Measurements from ENCODE around the gene ADAMTS17.

ADAMTS17 gene

GRCh38 chr15:100057281-100057680 lies 284.5 kb downstream of the ADAMTS17 start:
- Mint-ChIP-seq H3K27me3 (ENCODE audit: low read depth) (peaks cover 15% of the 10 kb centered on the region), H3K36me3 (ENCODE audit: low read depth) (no peaks in the 10 kb centered on the region), H3K4me3 (no peak overlapping the region), H3K4me1 (peaks cover 33% of the 10 kb centered on the region), H3K27ac (no peak overlapping the region), H3K9me3 (no peaks in the 10 kb centered on the region)
- TF ChIP-seq CTCF (IDR thresholded peaks at IDR 0.05; ENCODE audit: unreplicated experiment in 3 of 3): no peak

- H3K9me3 Mint-ChIP-seq: no peaks in the 10 kb centered on the region
- H3K36me3 Mint-ChIP-seq (ENCODE audit: low read depth): no peaks in the 10 kb centered on the region
- peaks cover 26% of the 10 kb centered on the region for H3K4me1 Mint-ChIP-seq
- no peak for TF ChIP-seq CTCF (IDR thresholded peaks at IDR 0.05; ENCODE audit: unreplicated experiment in 3 of 3)
- peaks cover 21% of the 10 kb centered on the region for H3K27me3 Mint-ChIP-seq (ENCODE audit: low read depth)
- no peak overlapping the region for H3K27ac Mint-ChIP-seq
- H3K4me3 Mint-ChIP-seq: no peak overlapping the region
Observed at GRCh38 chr15:100056411-100057072, 285.2 kb downstream of the ADAMTS17 start.

- TF ChIP-seq CTCF (IDR thresholded peaks at IDR 0.05; ENCODE audit: unreplicated experiment in 3 of 3): no peak
- H3K4me3 Mint-ChIP-seq: no peak overlapping the region
- peaks cover 22% of the 10 kb centered on the region for H3K4me1 Mint-ChIP-seq
- H3K27ac Mint-ChIP-seq: no peak overlapping the region
- H3K9me3 Mint-ChIP-seq: no peaks in the 10 kb centered on the region
- H3K36me3 Mint-ChIP-seq (ENCODE audit: low read depth): no peaks in the 10 kb centered on the region
- H3K27me3 Mint-ChIP-seq (ENCODE audit: low read depth): peaks cover 24% of the 10 kb centered on the region
Observed at GRCh38 chr15:100055821-100056220, 286.0 kb downstream of the ADAMTS17 start.

GRCh38 chr15:100054539-100054938 lies 287.2 kb downstream of the ADAMTS17 start:
- no peak overlapping the region for H3K27ac Mint-ChIP-seq
- H3K4me1 Mint-ChIP-seq: peaks cover 10% of the 10 kb centered on the region
- H3K9me3 Mint-ChIP-seq: no peaks in the 10 kb centered on the region
- TF ChIP-seq CTCF (IDR thresholded peaks at IDR 0.05; ENCODE audit: unreplicated experiment in 3 of 3): no peak
- H3K27me3 Mint-ChIP-seq (ENCODE audit: low read depth): peaks cover 24% of the 10 kb centered on the region
- no peak overlapping the region for H3K4me3 Mint-ChIP-seq
- H3K36me3 Mint-ChIP-seq (ENCODE audit: low read depth): no peaks in the 10 kb centered on the region

- Mint-ChIP-seq H3K4me3 (no peak overlapping the region), H3K4me1 (peaks cover 10% of the 10 kb centered on the region)
- TF ChIP-seq CTCF (IDR thresholded peaks at IDR 0.05; ENCODE audit: unreplicated experiment in 3 of 3): no peak
Observed at GRCh38 chr15:100053474-100054121, 288.2 kb downstream of the ADAMTS17 start.

More at GRCh38 chr15:100053474-100054121, 288.2 kb downstream of the ADAMTS17 start:
- Mint-ChIP-seq H3K27me3 (ENCODE audit: low read depth) (peaks cover 27% of the 10 kb centered on the region), H3K9me3 (no peaks in the 10 kb centered on the region), H3K36me3 (ENCODE audit: low read depth) (no peaks in the 10 kb centered on the region), H3K27ac (no peak overlapping the region)

Measured in nephron (organoid).